Body of pancreas (tissue), 4 donors: ENCODE results near the gene VPS16. TPM values are rescaled to one million over a fixed set of nuclear protein-coding genes. Genes with fewer than 3 reads are reported as not detected.
"Not testable (repeated sequence)": the region's sequence is repeated elsewhere in the genome, so short reads cannot be mapped to it uniquely, and the experiment has no call there.

Experiments
- ATAC-seq: fragments of 150-250 bp; one replicate; pipeline ENCODE4 v1.9.1; 2016
- DNase-seq, 4 donors: peaks; one replicate each; pipeline ENCODE4 v3.0.0-alpha.2; 2019
- H3K27ac ChIP-seq, 4 donors: fragments of 200-600 bp; sonication (generic); 1 replicate in 3 of 4; 2 replicates in 1 of 4; pipeline versions ENCODE4 v1.5.1 to v1.6.1; 2016 to 2019; ENCODE audit warnings: mild to moderate bottlenecking in 1 of 4, mixed read lengths in 1 of 4, moderate library complexity in 1 of 4
- H3K27me3 ChIP-seq, 2 donors: fragments of 200-600 bp; sonication (generic); one replicate each; pipeline ENCODE4 v1.6.0; 2016; ENCODE audit warnings: mild to moderate bottlenecking in 1 of 2
- H3K36me3 ChIP-seq, 2 donors: fragments of 200-600 bp; sonication (generic); replicated peaks in 1 of 2; 2 replicates each; pipeline ENCODE4 v1.5.1; 2016; ENCODE audit warnings: low read depth in 2 of 2; ENCODE audit not compliant: insufficient read depth in 1 of 2
- H3K4me1 ChIP-seq: fragments of 200-600 bp; sonication (generic); one replicate; pipeline ENCODE4 v1.6.0; 2016
- H3K4me3 ChIP-seq, 2 donors: fragments of 200-600 bp; sonication (generic); 1 replicate in 1 of 2; 2 replicates in 1 of 2; pipeline ENCODE4 v1.5.1; 2016 to 2019
- H3K9me3 ChIP-seq, 3 donors: fragments of 200-600 bp; sonication (generic); 1 replicate in 2 of 3; 2 replicates in 1 of 3; pipeline ENCODE4 v1.5.1; 2016
- CTCF ChIP-seq, 7 experiments: fragments of 450-650 bp in 4 of 7; fragments of 200-600 bp in 3 of 7; sonication (generic) in 3 of 7; IDR thresholded peaks; one replicate each; pipeline ENCODE4 v1.5.1; 2016 to 2019; ENCODE audit warnings: antibody characterized with exemption in 7 of 7
- POLR2A ChIP-seq, 3 donors: fragments of 450-650 bp; IDR thresholded peaks; one replicate each; pipeline ENCODE4 v1.6.1; 2016; ENCODE audit warnings: antibody characterized with exemption in 3 of 3, mild to moderate bottlenecking in 2 of 3
- WGBS, 2 donors: methylation state at CpG; one replicate each; pipeline ENCODE4 v1.1.5; 2017; 5-methylcytosine and 5-hydroxymethylcytosine counted together
- intact Hi-C: fragments of 100-400 bp; cut with DNase I; formaldehyde crosslinking; loops from one replicate; pipeline ENCODE4 v1.15.1; 2023
- total RNA-seq, 2 donors: library from RNA; depleted of rRNA; stranded (reverse); fragments of >200 nt; gene quantifications; one replicate each; pipeline ENCODE4 v1.1.0, GENCODE V29; 2016

VPS16 gene
- total RNA-seq, 2 donors from 2014 or later: 21.3 to 25.4 TPM

- DNase-seq (no peak), ATAC-seq (no peak)
- no peak overlapping the region for H3K27ac ChIP-seq
- WGBS, 2 donors: 16 to 28% methylated on average over 4 of the region's 4 CpGs
- peaks cover 2% of the 10 kb centered on the region for H3K4me1 ChIP-seq
- peaks cover 0 to 7% of the 10 kb centered on the region in 2 donors for H3K27me3 ChIP-seq
- H3K36me3 ChIP-seq: no peaks in the 10 kb centered on the region
- no peak overlapping the region for H3K4me3 ChIP-seq
- TF ChIP-seq CTCF (IDR thresholded peaks at IDR 0.05) (no peak), POLR2A (IDR thresholded peaks at IDR 0.05) (no peak)
- no peaks in the 10 kb centered on the region for H3K9me3 ChIP-seq
- intact Hi-C loops: no loop called here
Measured at GRCh38 chr20:2806351-2806701, 34.2 kb upstream of the VPS16 start.

GRCh38 chr20:2807019-2807418 lies 33.5 kb upstream of the VPS16 start:
- TF ChIP-seq CTCF (IDR thresholded peaks at IDR 0.05) (no peak), POLR2A (IDR thresholded peaks at IDR 0.05) (no peak)
- DNase-seq (no peak), ATAC-seq (no peak)
- Histone ChIP-seq H3K4me3 (no peak overlapping the region), H3K9me3 (no peaks in the 10 kb centered on the region), H3K27me3 (peaks cover 0 to 7% of the 10 kb centered on the region in 2 donors), H3K36me3 (no peaks in the 10 kb centered on the region), H3K27ac (no peak overlapping the region), H3K4me1 (no peaks in the 10 kb centered on the region)
- 67 to 69% methylated on average over 4 of the region's 4 CpGs for WGBS, 2 donors
- intact Hi-C loops: no loop called here

- H3K9me3 ChIP-seq, H3K27me3 ChIP-seq, H3K4me1 ChIP-seq, ATAC-seq, H3K36me3 ChIP-seq, H3K4me3 ChIP-seq, H3K27ac ChIP-seq, intact Hi-C loops, DNase-seq: not testable (repeated sequence)
- WGBS, 2 donors: 63 to 80% methylated on average over 9 of the region's 9 CpGs
Measured at GRCh38 chr20:2807929-2808328, 32.6 kb upstream of the VPS16 start.

- intact Hi-C loops: no loop called here
- Histone ChIP-seq H3K27me3 (peaks cover 0 to 5% of the 10 kb centered on the region in 2 donors), H3K4me3 (no peak overlapping the region), H3K9me3 (no peaks in the 10 kb centered on the region), H3K4me1 (no peaks in the 10 kb centered on the region), H3K27ac (no peak overlapping the region), H3K36me3 (no peaks in the 10 kb centered on the region)
- DNase-seq (no peak), ATAC-seq (no peak)
- WGBS, 2 donors: 82 to 88% methylated on average over 8 to 10 of the region's 10 CpGs
- TF ChIP-seq POLR2A (IDR thresholded peaks at IDR 0.05): no peak
- no peak for TF ChIP-seq CTCF (IDR thresholded peaks at IDR 0.05)
Measured at GRCh38 chr20:2809690-2810089, 30.9 kb upstream of the VPS16 start.

- H3K27me3 ChIP-seq: peaks cover 0 to 2% of the 10 kb centered on the region in 2 donors
- no peak overlapping the region for H3K4me3 ChIP-seq
- no peaks in the 10 kb centered on the region for H3K36me3 ChIP-seq
- ATAC-seq (no peak), DNase-seq (no peak)
- TF ChIP-seq POLR2A (IDR thresholded peaks at IDR 0.05) (no peak), CTCF (IDR thresholded peaks at IDR 0.05) (no peak)
- intact Hi-C loops: no loop called here
- H3K27ac ChIP-seq: no peak overlapping the region
- no peaks in the 10 kb centered on the region for H3K9me3 ChIP-seq
- WGBS, 2 donors: 70 to 85% methylated on average over 3 of the region's 3 CpGs
- H3K4me1 ChIP-seq: no peaks in the 10 kb centered on the region
Measured at GRCh38 chr20:2812189-2812588, 28.4 kb upstream of the VPS16 start.
